Measurements from ENCODE around the gene LYPD5. TPM values are rescaled to one million over a fixed set of nuclear protein-coding genes. Genes with fewer than 3 reads are reported as not detected.
"Not testable (repeated sequence)": the region's sequence is repeated elsewhere in the genome, so short reads cannot be mapped to it uniquely, and the experiment has no call there.

Gene LYPD5
- total RNA-seq, 1 donor from 2014 or later, result not detected

DNA sequence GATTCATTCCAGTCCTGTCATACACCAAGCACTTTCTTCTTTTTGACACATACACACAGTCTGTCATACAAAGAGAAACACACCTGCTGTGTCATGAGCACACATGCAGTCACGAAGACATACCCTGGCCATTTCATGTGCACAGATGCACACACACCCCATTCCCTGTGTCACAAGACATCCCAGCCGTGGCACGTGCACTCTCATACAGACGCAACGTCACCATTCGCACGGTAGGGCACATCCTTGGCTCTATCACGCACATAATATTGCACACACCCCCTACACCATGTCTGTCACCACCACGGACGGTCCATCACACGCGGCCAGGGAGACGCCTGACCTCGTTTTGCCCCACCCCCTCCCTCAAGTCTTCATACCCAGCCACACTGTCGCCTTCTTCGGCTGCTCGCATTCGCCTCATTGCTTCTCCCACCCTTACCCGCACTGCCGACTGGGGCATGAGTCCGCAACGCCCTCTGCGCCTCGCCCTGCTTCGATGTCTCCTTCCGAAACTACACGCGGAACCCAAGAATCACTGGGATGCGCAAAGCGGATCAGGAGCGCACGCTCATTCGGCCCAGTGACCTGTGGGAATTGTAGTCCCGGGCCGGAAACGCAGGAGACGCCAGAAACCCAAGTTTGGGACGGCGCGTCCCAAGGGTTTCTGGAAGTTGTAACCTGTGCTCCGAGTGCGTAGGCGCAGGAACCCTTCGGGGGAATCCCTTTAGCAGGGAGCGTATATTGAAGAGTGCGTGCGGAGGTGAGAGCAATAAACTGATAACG is 18.0 kb upstream of the LYPD5 start:
- Mint-ChIP-seq H3K4me1 (ENCODE audit: unreplicated experiment) (peaks cover 5% of the 10 kb centered on the region), H3K9me3 (ENCODE audit: unreplicated experiment) (no peaks in the 10 kb centered on the region), H3K27me3 (ENCODE audit: unreplicated experiment) (peaks cover 36% of the 10 kb centered on the region), H3K27ac (ENCODE audit: unreplicated experiment) (no peak overlapping the region), H3K36me3 (ENCODE audit: unreplicated experiment) (no peaks in the 10 kb centered on the region), H3K4me3 (ENCODE audit: unreplicated experiment) (no peak overlapping the region)
- TF ChIP-seq, protein P1, sequence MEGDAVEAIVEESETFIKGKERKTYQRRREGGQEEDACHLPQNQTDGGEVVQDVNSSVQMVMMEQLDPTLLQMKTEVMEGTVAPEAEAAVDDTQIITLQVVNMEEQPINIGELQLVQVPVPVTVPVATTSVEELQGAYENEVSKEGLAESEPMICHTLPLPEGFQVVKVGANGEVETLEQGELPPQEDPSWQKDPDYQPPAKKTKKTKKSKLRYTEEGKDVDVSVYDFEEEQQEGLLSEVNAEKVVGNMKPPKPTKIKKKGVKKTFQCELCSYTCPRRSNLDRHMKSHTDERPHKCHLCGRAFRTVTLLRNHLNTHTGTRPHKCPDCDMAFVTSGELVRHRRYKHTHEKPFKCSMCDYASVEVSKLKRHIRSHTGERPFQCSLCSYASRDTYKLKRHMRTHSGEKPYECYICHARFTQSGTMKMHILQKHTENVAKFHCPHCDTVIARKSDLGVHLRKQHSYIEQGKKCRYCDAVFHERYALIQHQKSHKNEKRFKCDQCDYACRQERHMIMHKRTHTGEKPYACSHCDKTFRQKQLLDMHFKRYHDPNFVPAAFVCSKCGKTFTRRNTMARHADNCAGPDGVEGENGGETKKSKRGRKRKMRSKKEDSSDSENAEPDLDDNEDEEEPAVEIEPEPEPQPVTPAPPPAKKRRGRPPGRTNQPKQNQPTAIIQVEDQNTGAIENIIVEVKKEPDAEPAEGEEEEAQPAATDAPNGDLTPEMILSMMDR (IDR thresholded peaks at IDR 0.05), result no peak
- DNase-seq (ENCODE audit: extremely low spot score, unreplicated experiment), result no peak

DNA sequence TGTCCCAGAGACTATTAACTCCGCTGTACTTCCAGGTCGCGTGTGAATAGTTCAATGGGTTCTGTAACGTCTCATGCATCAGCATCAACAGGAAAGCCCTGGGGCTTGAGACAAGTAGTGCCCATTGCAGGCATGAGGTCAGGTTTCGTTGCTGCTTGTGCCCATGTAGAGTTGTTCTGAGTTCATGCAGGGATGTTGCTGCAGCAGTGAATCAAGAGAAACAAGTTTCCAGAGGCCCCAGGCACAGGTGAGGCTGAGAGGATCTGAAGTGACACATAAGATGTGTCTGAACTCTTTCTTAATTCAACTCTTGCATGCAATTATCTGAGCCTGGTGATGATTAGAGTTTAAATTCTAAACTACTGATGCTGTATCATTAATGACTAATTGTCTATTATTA is 16.3 kb upstream of the LYPD5 start:
- peaks cover 35% of the 10 kb centered on the region for H3K27me3 Mint-ChIP-seq (ENCODE audit: unreplicated experiment)
- no peaks in the 10 kb centered on the region for H3K4me1 Mint-ChIP-seq (ENCODE audit: unreplicated experiment)
- no peak for DNase-seq (ENCODE audit: extremely low spot score, unreplicated experiment)
- H3K36me3 Mint-ChIP-seq (ENCODE audit: unreplicated experiment), result no peaks in the 10 kb centered on the region
- TF ChIP-seq, protein P1 (IDR thresholded peaks at IDR 0.05), result no peak
- no peak overlapping the region for H3K27ac Mint-ChIP-seq (ENCODE audit: unreplicated experiment)
- no peaks in the 10 kb centered on the region for H3K9me3 Mint-ChIP-seq (ENCODE audit: unreplicated experiment)
- H3K4me3 Mint-ChIP-seq (ENCODE audit: unreplicated experiment), result no peak overlapping the region

DNA sequence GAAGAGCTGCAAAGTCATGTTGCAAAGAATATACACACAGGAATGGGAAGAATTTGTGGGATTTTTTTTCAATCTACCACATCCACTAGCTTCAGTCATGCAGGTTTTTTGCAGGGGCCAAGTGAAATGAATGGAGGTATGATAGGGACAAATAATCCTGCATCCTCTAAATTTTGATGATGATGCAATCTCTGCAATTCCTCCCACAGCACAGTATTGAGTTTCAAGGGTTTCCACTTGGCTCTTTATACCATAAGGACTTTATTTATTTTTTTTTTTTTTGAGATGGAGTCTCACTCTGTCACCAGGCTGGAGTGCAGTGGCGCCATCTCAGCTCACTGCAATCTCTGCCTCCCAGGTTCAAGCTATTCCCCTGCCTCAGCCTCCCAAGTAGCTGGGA is 15.2 kb upstream of the LYPD5 start:
- not testable (repeated sequence) for H3K36me3 Mint-ChIP-seq (ENCODE audit: unreplicated experiment); H3K4me3 Mint-ChIP-seq (ENCODE audit: unreplicated experiment); H3K4me1 Mint-ChIP-seq (ENCODE audit: unreplicated experiment); H3K27ac Mint-ChIP-seq (ENCODE audit: unreplicated experiment); DNase-seq (ENCODE audit: extremely low spot score, unreplicated experiment); H3K9me3 Mint-ChIP-seq (ENCODE audit: unreplicated experiment)
- H3K27me3 Mint-ChIP-seq (ENCODE audit: unreplicated experiment), result peaks cover 39% of the 10 kb centered on the region

DNA sequence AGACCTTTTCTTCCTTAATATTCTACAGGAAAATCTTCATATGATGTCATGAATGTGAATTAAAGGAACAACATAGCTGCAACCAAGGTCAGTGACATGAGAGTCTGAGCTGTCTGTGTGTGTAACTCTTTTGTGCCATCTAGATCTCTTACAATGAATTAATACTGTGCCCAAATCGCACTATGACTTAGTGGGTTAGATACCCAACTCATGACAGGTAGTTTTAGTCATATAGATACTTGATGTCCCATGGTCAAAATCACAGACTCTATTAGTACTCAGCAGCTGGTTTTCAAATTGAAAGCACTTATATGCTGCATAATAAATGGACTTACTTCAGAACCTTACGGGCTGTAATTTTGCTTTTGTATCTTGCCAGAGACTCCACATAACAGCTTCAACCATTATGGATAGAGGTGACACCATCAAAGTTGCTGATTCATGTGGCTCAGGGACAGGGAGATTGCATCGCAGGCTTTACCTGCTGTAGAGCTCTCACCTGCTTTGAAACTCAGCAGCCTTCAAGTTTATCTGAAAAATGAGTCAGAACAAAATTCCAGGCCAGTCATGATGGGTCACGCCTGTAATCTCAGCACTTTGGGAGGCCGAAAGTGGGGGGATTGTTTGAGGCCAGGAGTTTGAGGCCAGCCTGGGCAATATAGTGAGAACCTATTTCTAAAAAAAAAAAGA is 12.6 kb upstream of the LYPD5 start:
- H3K9me3 Mint-ChIP-seq (ENCODE audit: unreplicated experiment), result no peaks in the 10 kb centered on the region
- no peaks in the 10 kb centered on the region for H3K36me3 Mint-ChIP-seq (ENCODE audit: unreplicated experiment)
- H3K4me3 Mint-ChIP-seq (ENCODE audit: unreplicated experiment), result no peak overlapping the region
- H3K4me1 Mint-ChIP-seq (ENCODE audit: unreplicated experiment), result no peaks in the 10 kb centered on the region
- no peak for DNase-seq (ENCODE audit: extremely low spot score, unreplicated experiment)
- H3K27me3 Mint-ChIP-seq (ENCODE audit: unreplicated experiment), result peaks cover 38% of the 10 kb centered on the region
- TF ChIP-seq, protein P1 (IDR thresholded peaks at IDR 0.05), result no peak
- H3K27ac Mint-ChIP-seq (ENCODE audit: unreplicated experiment), result no peak overlapping the region

DNA sequence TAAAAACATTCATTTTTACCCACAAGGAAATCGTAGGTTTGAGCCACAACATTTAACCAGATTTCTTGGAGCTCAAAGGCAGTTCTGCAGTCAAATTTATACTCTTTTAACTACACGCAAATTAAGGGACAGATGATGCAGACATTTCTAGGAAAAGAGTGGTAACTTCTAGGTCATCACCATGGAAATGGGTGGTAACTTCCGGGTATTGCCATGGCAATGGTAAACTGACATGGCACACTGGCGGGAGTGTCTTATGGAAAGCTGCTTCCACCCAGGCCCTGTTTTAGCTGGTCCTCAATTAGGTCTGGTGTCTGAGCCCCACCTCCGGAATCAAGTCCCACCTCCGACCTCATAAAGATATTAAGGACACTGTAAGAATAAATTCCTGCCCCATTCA is 10.4 kb upstream of the LYPD5 start:
- no peaks in the 10 kb centered on the region for H3K9me3 Mint-ChIP-seq (ENCODE audit: unreplicated experiment)
- no peak overlapping the region for H3K27ac Mint-ChIP-seq (ENCODE audit: unreplicated experiment)
- H3K4me1 Mint-ChIP-seq (ENCODE audit: unreplicated experiment), result no peaks in the 10 kb centered on the region
- H3K36me3 Mint-ChIP-seq (ENCODE audit: unreplicated experiment), result no peaks in the 10 kb centered on the region
- no peak overlapping the region for H3K4me3 Mint-ChIP-seq (ENCODE audit: unreplicated experiment)
- H3K27me3 Mint-ChIP-seq (ENCODE audit: unreplicated experiment), result peaks cover 43% of the 10 kb centered on the region
- no peak for DNase-seq (ENCODE audit: extremely low spot score, unreplicated experiment)
- TF ChIP-seq, protein P1 (IDR thresholded peaks at IDR 0.05), result no peak

Data from osteocyte (in vitro differentiated cells).